ENCODE results near the gene MACF1.
A peak's percentile ranks its signal among the peaks of the same experiment; 100 is the strongest.

Gene MACF1

DNA sequence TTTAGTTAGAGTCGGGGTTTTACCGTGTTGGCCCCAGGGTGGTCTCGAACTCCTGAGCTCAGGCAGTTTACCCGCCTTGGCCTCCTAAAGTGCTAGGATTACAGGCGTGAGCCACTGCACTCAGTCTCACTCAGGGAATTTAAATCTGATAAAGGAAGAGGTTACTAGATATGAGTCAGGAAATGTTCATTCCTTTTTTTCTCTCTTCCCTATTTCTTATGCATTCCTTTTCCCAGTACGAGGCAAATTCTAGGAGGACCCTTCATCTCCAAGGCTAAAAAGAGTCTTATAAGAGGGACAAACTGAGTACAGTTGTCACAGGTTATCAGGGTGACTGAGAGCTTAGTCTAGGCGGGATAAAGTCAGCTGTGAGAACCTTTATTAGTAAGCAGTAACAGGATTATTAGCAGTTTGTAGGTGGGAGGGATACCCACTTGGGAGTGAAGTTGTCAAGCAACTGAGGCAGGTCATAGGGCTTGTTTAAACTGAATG lies 9.1 kb downstream of the MACF1 start:
- Histone ChIP-seq H3K27me3 (no peaks in the 10 kb centered on the region), H4K20me1 (peaks cover 13 to 86% (median 43%) of the 10 kb centered on the region in 11 experiments; a peak in 19 of 22 replicates), H3K27ac (peak overlapping the region in 10 of 11 experiments; percentile 4 to 76 (median 49); a peak in 14 of 22 replicates), H3K9me3 (replicated peaks in 1 of 11) (peaks cover 0 to 13% (median 9%) of the 10 kb centered on the region in 11 experiments; a peak in 14 of 22 replicates), H3K4me3 (no peak overlapping the region), H3K36me3 (peaks cover 0 to 29% (median 15%) of the 10 kb centered on the region in 11 experiments; a peak in 13 of 22 replicates), H3K4me2 (peak overlapping the region; percentile 78 to 98 (median 95)), H3K9ac (peak overlapping the region in 7 of 11 experiments; percentile 4 to 55 (median 38); a peak in 13 of 22 replicates), H3K4me1 (peaks cover 60 to 77% (median 70%) of the 10 kb centered on the region in 10 experiments)
- TF ChIP-seq Cebpa-rat (IDR thresholded peaks at IDR 0.05), result no peak

DNA sequence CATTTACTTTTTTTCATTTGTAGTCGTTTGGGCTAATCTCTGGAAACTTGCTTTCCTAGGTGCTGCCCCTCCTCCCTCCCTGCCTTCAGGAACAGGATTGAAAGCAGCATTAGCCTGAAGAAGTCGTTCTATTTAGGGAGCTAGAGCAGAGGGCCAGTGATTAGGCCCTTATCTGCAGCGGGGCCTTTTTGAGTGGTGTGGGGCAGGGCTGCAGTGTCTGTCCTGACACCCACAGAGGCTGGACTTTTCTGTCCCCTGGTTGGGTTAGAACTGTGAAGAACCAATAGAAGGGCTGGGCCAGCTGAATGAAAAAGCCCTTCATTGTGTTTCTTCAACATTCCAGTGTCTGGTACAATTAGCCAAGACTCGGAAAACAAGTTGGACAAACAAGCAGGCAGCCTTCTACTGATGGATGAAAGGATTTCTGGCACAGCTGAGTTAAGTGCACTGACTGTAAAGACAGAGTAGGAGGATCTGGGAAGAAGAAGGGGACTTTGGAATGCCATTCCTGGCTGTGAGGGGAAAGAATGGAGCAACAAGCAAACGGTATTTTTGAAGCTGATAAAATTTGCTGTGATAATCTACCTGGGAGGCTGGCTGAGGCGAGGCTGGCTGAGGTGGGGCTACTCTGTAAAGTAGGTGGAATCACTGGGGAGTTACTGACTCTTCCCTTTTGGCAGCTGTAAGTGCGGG lies 9.7 kb downstream of the MACF1 start:
- Histone ChIP-seq H4K20me1 (peaks cover 13 to 92% (median 47%) of the 10 kb centered on the region in 11 experiments; a peak in 19 of 22 replicates), H3K27ac (peak overlapping the region in 9 of 11 experiments; percentile 19 to 76 (median 62); a peak in 14 of 22 replicates), H3K4me3 (peak overlapping the region in 1 of 10 experiments; percentile 67; a peak in 1 of 20 replicates), H3K27me3 (no peaks in the 10 kb centered on the region), H3K9ac (peak overlapping the region in 6 of 11 experiments; percentile 4 to 48 (median 30); a peak in 10 of 22 replicates), H3K4me1 (peaks cover 57 to 80% (median 72%) of the 10 kb centered on the region in 10 experiments), H3K36me3 (peaks cover 0 to 27% (median 18%) of the 10 kb centered on the region in 11 experiments; a peak in 11 of 22 replicates), H3K9me3 (replicated peaks in 1 of 11) (peaks cover 0 to 12% (median 8%) of the 10 kb centered on the region in 11 experiments; a peak in 14 of 22 replicates), H3K4me2 (peak overlapping the region; percentile 78 to 98 (median 95))
- TF ChIP-seq Cebpa-rat (IDR thresholded peaks at IDR 0.05), result no peak

DNA sequence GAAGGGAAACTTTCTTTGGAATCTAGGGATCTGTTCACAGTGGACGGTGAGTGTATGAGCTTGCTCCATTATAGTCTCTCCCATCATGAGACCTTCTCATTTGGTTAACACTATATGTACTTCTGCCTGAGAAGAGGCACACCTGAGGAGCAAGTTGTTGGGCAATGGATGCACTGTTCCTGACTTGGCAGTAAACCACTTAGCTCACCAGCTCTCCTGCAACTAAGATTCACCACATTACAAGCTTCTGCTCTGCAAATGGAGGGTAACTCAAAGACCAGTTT lies 10.2 kb downstream of the MACF1 start:
- TF ChIP-seq Cebpa-rat (IDR thresholded peaks at IDR 0.05), result no peak
- Histone ChIP-seq H3K4me1 (peaks cover 57 to 82% (median 72%) of the 10 kb centered on the region in 10 experiments), H3K9ac (peak overlapping the region in 1 of 11 experiments; percentile 4; a peak in 1 of 22 replicates), H3K4me2 (peak overlapping the region; percentile 78 to 98 (median 95)), H4K20me1 (peaks cover 13 to 93% (median 47%) of the 10 kb centered on the region in 11 experiments; a peak in 19 of 22 replicates), H3K36me3 (peaks cover 0 to 27% (median 14%) of the 10 kb centered on the region in 11 experiments; a peak in 11 of 22 replicates), H3K9me3 (replicated peaks in 1 of 11) (peaks cover 0 to 9% (median 6%) of the 10 kb centered on the region in 11 experiments; a peak in 14 of 22 replicates), H3K4me3 (peak overlapping the region in 3 of 10 experiments; percentile 50 to 67 (median 56); a peak in 4 of 20 replicates), H3K27ac (peak overlapping the region in 6 of 11 experiments; percentile 57 to 76 (median 67); a peak in 8 of 22 replicates), H3K27me3 (no peaks in the 10 kb centered on the region)

DNA sequence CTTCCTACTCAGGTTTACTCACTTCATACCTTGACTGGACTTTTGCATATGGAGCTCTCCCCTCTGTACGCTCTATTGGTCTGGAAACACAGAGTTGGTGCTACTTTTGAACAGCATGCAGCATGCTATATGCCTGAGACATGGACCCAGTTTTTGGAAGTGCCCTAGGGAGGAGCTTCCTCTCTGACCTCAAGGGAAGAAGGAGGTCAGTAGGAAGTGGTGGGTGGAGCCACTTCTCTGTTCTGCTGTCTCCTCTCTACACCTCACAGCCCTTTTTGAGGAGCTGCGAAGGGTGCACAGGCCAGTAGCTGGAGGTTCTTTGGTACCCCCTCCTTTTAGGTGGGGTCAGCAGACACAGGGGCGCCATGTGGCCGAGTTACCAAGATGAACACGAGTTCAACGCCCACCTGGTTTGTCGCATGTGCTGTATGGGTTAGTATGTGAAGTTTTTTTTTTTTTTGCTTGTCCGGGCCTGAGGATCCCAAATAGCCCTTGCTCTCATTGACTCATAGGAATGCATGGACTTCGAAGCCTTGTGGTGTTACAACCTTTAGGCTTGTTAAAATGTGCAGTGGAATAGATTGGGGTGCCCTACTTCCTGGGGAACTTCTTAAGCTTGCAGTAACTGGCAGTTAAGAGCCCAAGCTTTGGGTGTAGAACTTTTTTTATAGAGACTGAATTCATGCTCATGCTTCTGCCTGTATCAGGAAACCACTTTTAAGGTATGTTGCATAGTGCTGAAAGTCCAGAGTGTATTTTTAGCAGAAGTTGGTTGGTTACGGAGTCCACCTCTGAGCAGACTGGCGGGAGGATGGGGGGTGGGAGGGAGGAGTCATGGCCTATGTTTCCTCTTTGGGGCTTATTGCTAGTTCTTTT lies 10.7 kb downstream of the MACF1 start:
- TF ChIP-seq Cebpa-rat (IDR thresholded peaks at IDR 0.05), result no peak
- peak overlapping the region; percentile 45 to 75 (median 72); a peak in 20 of 22 replicates for H3K9ac ChIP-seq
- peak overlapping the region; percentile 38 to 67 (median 52); a peak in 19 of 20 replicates for H3K4me3 ChIP-seq
- peaks cover 57 to 82% (median 72%) of the 10 kb centered on the region in 10 experiments for H3K4me1 ChIP-seq
- peaks cover 13 to 95% (median 47%) of the 10 kb centered on the region in 11 experiments; a peak in 19 of 22 replicates for H4K20me1 ChIP-seq
- no peaks in the 10 kb centered on the region for H3K27me3 ChIP-seq
- peak overlapping the region; percentile 78 to 98 (median 95) for H3K4me2 ChIP-seq
- H3K27ac ChIP-seq, result peak overlapping the region; percentile 44 to 76 (median 66); a peak in 21 of 22 replicates
- H3K9me3 ChIP-seq (replicated peaks in 1 of 11), result peaks cover 0 to 3% (median 0%) of the 10 kb centered on the region in 11 experiments; a peak in 9 of 22 replicates
- peaks cover 0 to 27% (median 16%) of the 10 kb centered on the region in 11 experiments; a peak in 11 of 22 replicates for H3K36me3 ChIP-seq

DNA sequence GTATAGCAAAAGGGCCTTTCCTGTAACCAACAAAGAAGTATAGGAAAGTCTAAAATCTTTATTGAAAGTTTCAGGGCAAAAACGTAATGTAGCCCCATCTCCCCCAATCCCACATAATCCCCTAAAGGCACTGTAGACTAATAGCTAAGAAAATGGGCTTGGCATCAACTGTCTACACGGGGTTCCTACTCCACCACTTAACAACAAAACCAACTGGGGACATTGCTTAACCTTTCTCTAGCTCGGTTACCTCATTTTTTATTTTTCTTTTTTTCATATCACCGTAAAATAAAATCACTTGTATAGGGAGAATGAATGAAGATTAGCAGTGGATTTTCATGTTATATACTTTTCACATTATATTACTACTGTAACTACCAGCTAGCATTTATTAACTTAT lies 12.3 kb downstream of the MACF1 start:
- H3K4me1 ChIP-seq, result peaks cover 57 to 76% (median 70%) of the 10 kb centered on the region in 10 experiments
- no peak for TF ChIP-seq Cebpa-rat (IDR thresholded peaks at IDR 0.05)
- H3K36me3 ChIP-seq, result peaks cover 5 to 39% (median 22%) of the 10 kb centered on the region in 11 experiments; a peak in 16 of 22 replicates
- H3K4me3 ChIP-seq, result peak overlapping the region; percentile 38 to 67 (median 52); a peak in 13 of 20 replicates
- no peaks in the 10 kb centered on the region for H3K27me3 ChIP-seq
- peak overlapping the region; percentile 44 to 76 (median 66); a peak in 21 of 22 replicates for H3K27ac ChIP-seq
- H3K9ac ChIP-seq, result peak overlapping the region; percentile 45 to 75 (median 72); a peak in 18 of 22 replicates
- H4K20me1 ChIP-seq, result peaks cover 13 to 98% (median 45%) of the 10 kb centered on the region in 11 experiments; a peak in 21 of 22 replicates
- H3K9me3 ChIP-seq (replicated peaks in 1 of 11), result peaks cover 0 to 6% (median 0%) of the 10 kb centered on the region in 11 experiments; a peak in 1 of 22 replicates
- peak overlapping the region; percentile 78 to 98 (median 95) for H3K4me2 ChIP-seq

DNA sequence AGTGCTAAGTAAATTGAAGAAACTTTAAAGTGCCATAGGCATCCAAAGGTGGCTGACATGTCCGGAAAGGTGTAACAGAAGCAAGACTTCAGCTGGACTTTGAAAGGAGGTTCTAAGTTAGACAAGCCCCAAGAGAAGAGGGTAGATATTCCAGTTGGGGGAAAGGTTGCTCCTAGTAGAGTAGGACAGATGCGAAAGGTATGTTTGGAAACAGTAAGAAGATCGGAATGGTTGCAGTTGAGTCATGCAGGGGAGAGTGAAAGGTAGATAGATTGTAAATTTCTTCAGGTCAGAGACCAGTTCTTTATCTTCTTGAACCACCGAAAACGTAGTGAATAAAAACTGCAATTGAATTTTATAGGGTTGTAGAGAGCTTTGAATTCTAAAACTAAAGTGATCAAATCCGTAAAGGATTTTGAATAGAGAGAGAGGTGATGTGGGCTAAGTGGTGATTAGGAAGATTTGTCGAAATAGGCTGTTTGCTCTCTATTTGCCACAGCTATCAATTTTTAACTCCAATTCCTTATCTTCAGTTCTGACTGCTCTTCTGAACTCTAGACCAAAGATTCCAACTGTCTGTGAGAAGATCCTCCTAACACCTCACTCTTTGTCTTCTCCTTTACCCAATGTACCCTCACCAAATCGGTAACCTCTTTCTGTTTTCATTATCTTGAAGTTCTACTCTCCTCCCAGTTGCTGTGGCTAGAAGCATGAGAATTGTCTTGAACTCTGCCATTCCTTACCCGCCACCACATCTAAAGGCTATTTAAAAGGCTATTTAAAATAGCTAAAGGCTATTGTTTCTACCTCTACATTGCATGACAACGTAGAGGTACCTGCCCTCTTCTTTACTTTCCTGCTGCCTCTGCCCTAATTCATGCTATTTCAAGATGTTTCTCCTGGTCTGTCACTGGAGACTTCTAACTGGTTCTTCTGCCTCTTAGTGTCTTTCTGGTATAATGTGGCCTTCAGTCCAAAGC lies 16.7 kb downstream of the MACF1 start:
- no peak for TF ChIP-seq Cebpa-rat (IDR thresholded peaks at IDR 0.05)
- Histone ChIP-seq H3K36me3 (peaks cover 9 to 58% (median 36%) of the 10 kb centered on the region in 11 experiments; a peak in 19 of 22 replicates), H4K20me1 (peaks cover 0 to 97% (median 43%) of the 10 kb centered on the region in 11 experiments; a peak in 18 of 22 replicates), H3K27me3 (no peaks in the 10 kb centered on the region), H3K9ac (no peak overlapping the region), H3K9me3 (replicated peaks in 1 of 11) (peaks cover 0 to 6% (median 0%) of the 10 kb centered on the region in 11 experiments; a peak in 1 of 22 replicates), H3K4me3 (no peak overlapping the region), H3K4me1 (peaks cover 19 to 43% (median 29%) of the 10 kb centered on the region in 10 experiments), H3K27ac (no peak overlapping the region), H3K4me2 (no peak overlapping the region)

DNA sequence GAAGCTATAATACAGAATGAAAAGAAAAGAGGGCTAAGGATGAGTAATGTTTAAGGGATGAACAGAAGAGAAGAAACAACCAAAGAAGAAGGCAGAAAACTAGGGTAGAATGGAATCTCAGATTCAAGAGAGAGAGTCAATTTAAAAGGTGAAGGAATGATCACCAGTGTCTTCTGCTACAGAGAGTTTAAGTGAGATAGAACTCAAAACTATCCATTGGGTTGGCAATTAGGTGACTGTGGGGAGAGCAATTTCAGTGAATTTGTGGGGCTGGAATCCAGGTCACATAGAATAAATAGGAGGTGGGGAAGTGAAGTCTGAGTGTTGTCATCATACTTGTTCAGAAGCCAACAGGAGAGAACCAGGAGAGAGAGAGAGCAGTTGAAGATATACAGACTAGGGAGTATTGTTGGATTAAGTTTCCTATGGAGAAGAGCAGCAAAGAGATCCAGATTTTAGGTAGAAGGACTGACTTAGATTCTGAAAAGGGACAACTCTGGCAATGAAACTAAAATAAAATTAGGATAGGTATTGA lies 19.9 kb downstream of the MACF1 start:
- H3K4me2 ChIP-seq, result no peak overlapping the region
- H3K9ac ChIP-seq, result no peak overlapping the region
- peaks cover 9 to 57% (median 37%) of the 10 kb centered on the region in 11 experiments; a peak in 19 of 22 replicates for H3K36me3 ChIP-seq
- peaks cover 0 to 6% (median 0%) of the 10 kb centered on the region in 11 experiments; a peak in 1 of 22 replicates for H3K9me3 ChIP-seq (replicated peaks in 1 of 11)
- no peaks in the 10 kb centered on the region for H3K27me3 ChIP-seq
- H3K27ac ChIP-seq, result no peak overlapping the region
- H3K4me1 ChIP-seq, result peaks cover 1 to 32% (median 3%) of the 10 kb centered on the region in 10 experiments; a peak in 14 of 20 replicates
- H3K4me3 ChIP-seq, result no peak overlapping the region
- peaks cover 8 to 98% (median 58%) of the 10 kb centered on the region in 11 experiments; a peak in 21 of 22 replicates for H4K20me1 ChIP-seq
- TF ChIP-seq Cebpa-rat (IDR thresholded peaks at IDR 0.05), result no peak

All from BLaER1 treated with 17β-estradiol and CSF1 and Interleukin-3, amounts not matched to agents 10 nM and 100 nM (cell line).